PC-3 (cell line): ENCODE data around the gene CNPY1. TPM values are rescaled to one million over a fixed set of nuclear protein-coding genes. Genes with fewer than 3 reads are reported as not detected.

Source experiments
- ATAC-seq: fragments of 200-7000 bp; cut with Tn5 transposase; 2 replicates; pipeline ENCODE4 v1.9.1; 2020; ENCODE audit warnings: mild to moderate bottlenecking, moderate library complexity
- BruUV-seq: library from RNA; stranded (reverse); fragments of 400-500 nt; replicated peaks from 2 replicates; lab custom pipeline; 2021; lab: Mats Ljungman, UMichigan
- CTCF ChIA-PET: fragments of 300-600 bp; sonication (Branson Sonifier 250); formaldehyde crosslinking; loops from one replicate; lab custom pipeline; 2022; ENCODE audit warnings: antibody characterized with exemption; lab: Charles Lee
- POLR2A ChIA-PET: fragments of 300-600 bp; sonication (Branson Sonifier 250); formaldehyde crosslinking; loops from one replicate; lab custom pipeline; 2022; ENCODE audit warnings: antibody characterized with exemption; ENCODE audit not compliant: unreplicated experiment; lab: Charles Lee
- DNase-seq: peaks from one replicate; pipeline ENCODE4 v3.0.0-alpha.2; 2015
- H2AFZ ChIP-seq: fragments of 300-600 bp; sonication (generic); 2 replicates; pipeline ENCODE4 v1.6.0; 2016; ENCODE audit warnings: antibody characterized with exemption, low read length
- H3F3A ChIP-seq: fragments of 300-600 bp; sonication (generic); one replicate; pipeline ENCODE4 v1.6.0; 2017; ENCODE audit warnings: antibody characterized with exemption, low read length, control low read depth, mild to moderate bottlenecking; ENCODE audit not compliant: unreplicated experiment
- H3K27ac ChIP-seq: fragments of 300-600 bp; sonication (generic); 2 replicates; pipeline ENCODE4 v1.5.1; 2016; ENCODE audit warnings: mild to moderate bottlenecking, low read length
- H3K27me3 ChIP-seq: fragments of 300-600 bp; sonication (generic); 2 replicates; pipeline ENCODE4 v1.6.1; 2016; ENCODE audit warnings: low read length, mixed read lengths
- H3K36me3 ChIP-seq: fragments of 300-600 bp; sonication (generic); 2 replicates; pipeline ENCODE4 v1.6.1; 2016; ENCODE audit warnings: low read depth, mixed run types, low read length, mixed read lengths
- H3K4me1 ChIP-seq: fragments of 300-600 bp; sonication (generic); 2 replicates; pipeline ENCODE4 v1.5.1; 2016; ENCODE audit warnings: low read length; ENCODE audit not compliant: insufficient read depth
- H3K4me2 ChIP-seq: fragments of 300-600 bp; sonication (generic); 2 replicates; pipeline ENCODE4 v1.6.0; 2016; ENCODE audit warnings: low read length
- H3K4me3 ChIP-seq: fragments of 300-600 bp; sonication (generic); 2 replicates; pipeline ENCODE4 v1.5.1; 2016; ENCODE audit warnings: mild to moderate bottlenecking, low read length, mixed read lengths
- H3K79me2 ChIP-seq: fragments of 300-600 bp; sonication (generic); 2 replicates; pipeline ENCODE4 v1.6.1; 2017; ENCODE audit warnings: low read length, mixed read lengths
- H3K9ac ChIP-seq: fragments of 300-600 bp; sonication (generic); 2 replicates; pipeline ENCODE4 v1.6.0; 2016; ENCODE audit warnings: mild to moderate bottlenecking, low read length
- H3K9me2 ChIP-seq: fragments of 300-600 bp; sonication (generic); replicated peaks from 2 replicates; pipeline ENCODE4 v1.6.1; 2016; ENCODE audit warnings: mixed run types, low read length, mixed read lengths
- H3K9me3 ChIP-seq: fragments of 300-600 bp; sonication (generic); 2 replicates; pipeline ENCODE4 v1.6.1; 2016; ENCODE audit warnings: low read length, mixed read lengths
- H4K20me1 ChIP-seq: fragments of 300-600 bp; sonication (generic); 2 replicates; pipeline ENCODE4 v1.6.1; 2016; ENCODE audit warnings: low read length, mixed read lengths
- CTCF ChIP-seq: fragments of 300-600 bp; sonication (generic); conservative IDR thresholded peaks from 2 replicates; pipeline ENCODE4 v1.5.1; 2017; ENCODE audit warnings: antibody characterized with exemption, low read depth, mild to moderate bottlenecking, low read length
- EZH2 ChIP-seq: fragments of 300-600 bp; sonication (generic); IDR thresholded peaks from one replicate; pipeline ENCODE4 v1.6.1; 2017; ENCODE audit warnings: antibody characterized with exemption, mild to moderate bottlenecking, low read length; ENCODE audit not compliant: unreplicated experiment
- EZH2phosphoT487 ChIP-seq: fragments of 300-600 bp; sonication (generic); IDR thresholded peaks from 2 replicates; pipeline ENCODE4 v1.6.1; 2018; ENCODE audit warnings: mild to moderate bottlenecking, antibody characterized with exemption, low read length, borderline replicate concordance
- intact Hi-C: fragments of 100-400 bp; cut with micrococcal nuclease; formaldehyde crosslinking; loops from 2 replicates; pipeline ENCODE4 v1.9.0; 2023
- total RNA-seq: library from RNA; depleted of rRNA; stranded (reverse); fragments of >200 nt; gene quantifications from 2 replicates; pipeline ENCODE4 v1.2.3, GENCODE V29; 2014

CNPY1 gene
- total RNA-seq, 1 experiment from 2014 or later = not detected

- Histone ChIP-seq H3K9me2 (no peaks in the 10 kb centered on the region), H3K4me1 (peaks cover 3% of the 10 kb centered on the region; the same call in 1 of the 2 replicates), H3K27ac (no peak overlapping the region), H2AFZ (no peak overlapping the region), H3K4me2 (no peak overlapping the region), H3K9me3 (no peaks in the 10 kb centered on the region), H4K20me1 (no peaks in the 10 kb centered on the region), H3F3A (no peaks in the 10 kb centered on the region), H3K36me3 (no peaks in the 10 kb centered on the region), H3K27me3 (peaks cover 41% of the 10 kb centered on the region), H3K9ac (no peak overlapping the region), H3K79me2 (no peaks in the 10 kb centered on the region), H3K4me3 (no peak overlapping the region)
- CTCF ChIA-PET = no interaction called here
- intact Hi-C loops = no loop called here
- ATAC-seq = no peak
- no peak for DNase-seq
- BruUV-seq = no TSS peak
- no peak for TF ChIP-seq EZH2phosphoT487
- no peak for TF ChIP-seq CTCF
- no peak for TF ChIP-seq EZH2
- POLR2A ChIA-PET = no interaction called here
These were observed 78.2 kb downstream of the CNPY1 start for GRCh38 chr7:155467846-155468784.

GRCh38 chr7:155466814-155467733 is 79.3 kb downstream of the CNPY1 start:
- no peak for TF ChIP-seq CTCF
- no peak for TF ChIP-seq EZH2phosphoT487
- TF ChIP-seq EZH2 = no peak
- no peaks in the 10 kb centered on the region for H3F3A ChIP-seq
- intact Hi-C loops = no loop called here

More at GRCh38 chr7:155466814-155467733, 79.3 kb downstream of the CNPY1 start:
- H3K27me3 ChIP-seq = peaks cover 30% of the 10 kb centered on the region
- peaks cover 3% of the 10 kb centered on the region; the same call in 1 of the 2 replicates for H3K4me1 ChIP-seq
- ChIA-PET POLR2A (no interaction called here), CTCF (no interaction called here)
- no peaks in the 10 kb centered on the region for H3K9me3 ChIP-seq
- H3K4me3 ChIP-seq = no peak overlapping the region
- H3K4me2 ChIP-seq = no peak overlapping the region
- H2AFZ ChIP-seq = no peak overlapping the region
- BruUV-seq = no TSS peak
- DNase-seq (no peak), ATAC-seq (no peak)
- no peak overlapping the region for H3K9ac ChIP-seq
- no peaks in the 10 kb centered on the region for H4K20me1 ChIP-seq
- no peaks in the 10 kb centered on the region for H3K79me2 ChIP-seq
- H3K9me2 ChIP-seq = no peaks in the 10 kb centered on the region
- no peaks in the 10 kb centered on the region for H3K36me3 ChIP-seq
- no peak overlapping the region for H3K27ac ChIP-seq
